Muscle of leg (tissue), 11 donors: ENCODE measurements around the gene BLVRA. TPM values are rescaled to one million over a fixed set of nuclear protein-coding genes. Genes with fewer than 3 reads are reported as not detected.
A peak's percentile ranks its signal among the peaks of the same experiment; 100 is the strongest.
"Not testable (repeated sequence)": the region's sequence is repeated elsewhere in the genome, so short reads cannot be mapped to it uniquely, and the experiment has no call there.

Source experiments
- DNase-seq: peaks from one replicate; pipeline ENCODE4 v3.0.0; 2013
- H3K27ac ChIP-seq: one replicate; pipeline ENCODE4 v1.5.1; 2013; ENCODE audit warnings: mild to moderate bottlenecking, low read length, control low read depth
- H3K27me3 ChIP-seq: one replicate; pipeline ENCODE4 v1.6.1; 2013; ENCODE audit warnings: low read length; ENCODE audit not compliant: control insufficient read depth, insufficient read depth
- H3K36me3 ChIP-seq: one replicate; pipeline ENCODE4 v1.6.1; 2013; ENCODE audit warnings: low read length; ENCODE audit not compliant: control insufficient read depth, insufficient read depth
- H3K4me1 ChIP-seq: one replicate; pipeline ENCODE4 v1.6.1; 2013; ENCODE audit warnings: low read length; ENCODE audit not compliant: control insufficient read depth, insufficient read depth
- H3K4me3 ChIP-seq: one replicate; pipeline ENCODE4 v1.5.1; 2013; ENCODE audit warnings: low read length, control low read depth
- H3K9me3 ChIP-seq: replicated peaks from 2 replicates; pipeline ENCODE4 v1.6.1; 2013; ENCODE audit warnings: low read depth, low read length; ENCODE audit not compliant: control insufficient read depth
- WGBS: methylation state at CpG from one replicate; pipeline ENCODE4 v1.1.5; 2013; ENCODE audit warnings: missing lambda C conversion rate; ENCODE audit not compliant: insufficient coverage; 5-methylcytosine and 5-hydroxymethylcytosine counted together
- polyA plus RNA-seq, 8 donors: library from polyadenylated mRNA; unstranded; fragments of 120-200 nt; gene quantifications; one replicate each; pipeline versions ENCODE4 v1.2.1 to v1.2.3, GENCODE V29; 2013; ENCODE audit warnings: inconsistent platforms in 1 of 8, low replicate concordance in 1 of 8; ENCODE audit not compliant: insufficient read length in 8 of 8, insufficient read depth in 1 of 8
- total RNA-seq: library from RNA; stranded (reverse); fragments of 120-200 nt; gene quantifications from one replicate; pipeline ENCODE4 v1.2.4, GENCODE V29; 2013

Gene BLVRA
- total and polyA plus RNA-seq, 9 donors: 22.9 to 39.5 (median 36.3) TPM

DNA sequence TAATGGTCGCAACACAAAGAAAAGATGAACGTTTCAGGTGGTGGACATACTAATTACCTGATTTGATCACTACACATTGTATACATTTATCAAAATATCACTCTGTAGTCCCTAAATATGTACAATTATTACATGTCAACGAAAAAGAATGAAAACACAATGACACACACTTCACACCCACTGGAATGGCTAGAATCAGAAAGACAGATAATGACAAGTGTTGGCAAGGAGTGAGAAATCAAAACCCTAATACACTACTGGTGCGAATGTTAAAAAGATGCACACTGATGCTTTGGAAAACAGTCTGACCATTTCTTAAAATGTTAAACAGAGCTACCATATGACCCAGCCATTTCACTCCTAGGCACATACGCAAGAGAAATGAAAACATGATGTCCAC lies 31.5 kb upstream of the BLVRA start:
- Histone ChIP-seq H3K36me3 (no peaks in the 10 kb centered on the region), H3K27me3 (no peaks in the 10 kb centered on the region), H3K4me1 (peaks cover 2% of the 10 kb centered on the region), H3K4me3 (no peak overlapping the region), H3K27ac (no peak overlapping the region), H3K9me3 (no peaks in the 10 kb centered on the region)
- no peak for DNase-seq
- 100% methylated on average over 1 of the region's 5 CpGs for WGBS

DNA sequence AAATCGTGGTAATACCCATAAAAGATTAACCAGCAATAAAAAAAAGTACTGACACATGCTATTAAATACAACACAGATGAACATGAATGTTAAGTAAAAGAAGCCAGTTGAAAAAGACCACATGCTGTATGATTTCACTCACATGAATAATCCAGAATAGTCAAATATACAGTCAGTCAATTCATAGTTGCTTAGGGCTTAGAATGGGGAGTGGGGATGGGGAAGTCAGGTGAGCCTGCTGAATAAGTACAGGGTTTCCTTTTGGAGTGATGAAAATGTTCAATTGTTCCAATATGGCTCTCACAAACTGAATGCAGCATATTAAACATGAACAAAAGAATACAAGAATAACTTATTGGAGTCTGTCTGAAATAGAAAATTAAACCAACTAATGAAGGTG lies 31.0 kb upstream of the BLVRA start:
- no peaks in the 10 kb centered on the region for H3K27me3 ChIP-seq
- H3K36me3 ChIP-seq: no peaks in the 10 kb centered on the region
- H3K27ac ChIP-seq: no peak overlapping the region
- peaks cover 2% of the 10 kb centered on the region for H3K4me1 ChIP-seq
- no peak overlapping the region for H3K4me3 ChIP-seq
- H3K9me3 ChIP-seq: no peaks in the 10 kb centered on the region
- WGBS: no CpG with 5 or more reads among the region's 1 CpG
- DNase-seq: no peak

DNA sequence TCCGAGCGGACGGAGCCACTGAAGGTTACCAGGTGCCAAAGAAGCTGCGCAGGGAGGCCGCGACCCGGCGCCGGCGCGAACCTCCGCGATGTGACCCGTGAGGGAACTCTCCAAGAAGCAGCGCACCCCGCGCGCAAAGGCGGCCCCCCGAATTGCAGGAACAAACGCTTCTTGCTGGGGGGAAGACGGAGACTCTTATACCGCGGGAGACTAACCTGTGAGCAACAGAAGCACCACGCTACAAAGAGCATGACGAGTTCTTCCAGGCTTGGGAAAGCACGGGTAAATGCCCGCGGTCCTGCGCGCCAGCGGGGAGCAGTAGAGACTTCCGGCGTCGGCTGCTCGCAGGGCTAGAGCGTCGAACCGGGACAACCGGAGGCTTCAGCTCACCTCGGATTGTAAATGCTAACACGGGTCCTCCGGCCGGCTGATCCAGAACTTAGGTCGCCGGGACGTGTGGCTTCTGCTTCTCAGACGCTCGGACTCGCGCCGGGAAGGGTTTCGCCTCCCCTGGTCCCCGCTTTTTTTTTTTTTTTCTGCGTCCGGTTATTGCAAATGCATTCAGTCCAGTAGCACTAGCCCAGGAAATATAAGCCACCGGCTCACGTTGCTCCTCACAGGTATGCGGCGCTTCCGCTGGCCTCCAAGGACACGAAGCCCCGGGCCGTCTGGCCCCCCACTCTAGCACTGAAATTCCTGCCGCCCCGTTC lies 29.1 kb upstream of the BLVRA start, which contains the start of gene COA1:
Gene COA1, minus strand, starts transcription at position 310 of the 710 bp plus-strand sequence. CDS start 80,909 bp downstream, outside the sequence.
- peaks cover 2% of the 10 kb centered on the region for H3K4me1 ChIP-seq

DNA sequence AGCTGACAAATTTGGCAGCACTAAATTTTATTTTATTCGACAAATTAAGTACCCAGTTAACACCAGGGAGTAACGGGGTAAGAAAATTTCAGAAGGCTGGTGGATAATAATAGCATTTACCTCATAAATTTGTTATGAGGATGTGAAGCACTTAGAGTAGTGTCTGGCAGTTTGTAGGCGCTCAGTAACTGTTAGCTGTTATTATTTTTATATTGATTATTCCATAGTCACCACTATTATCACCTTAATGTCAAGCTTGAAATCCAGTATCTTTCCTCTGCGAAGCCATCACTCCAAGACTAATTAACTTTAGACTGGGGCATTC lies 28.6 kb upstream of the BLVRA start:
- peaks cover 2% of the 10 kb centered on the region for H3K4me1 ChIP-seq
- WGBS: no CpG with 5 or more reads among the region's 4 CpGs
- no peaks in the 10 kb centered on the region for H3K27me3 ChIP-seq
- DNase-seq: no peak
- H3K9me3 ChIP-seq: no peaks in the 10 kb centered on the region
- H3K36me3 ChIP-seq: no peaks in the 10 kb centered on the region
- H3K4me3 ChIP-seq: peak overlapping the region; percentile 72
- H3K27ac ChIP-seq: peak overlapping the region; percentile 83

More for the DNA sequence above, 29.1 kb upstream of the BLVRA start, which contains the start of gene COA1:
- Histone ChIP-seq H3K36me3 (no peaks in the 10 kb centered on the region), H3K9me3 (no peaks in the 10 kb centered on the region), H3K27ac (peak within 1 kb of the TSS; percentile 83), H3K4me3 (peak within 1 kb of the TSS; percentile 72), H3K27me3 (no peaks in the 10 kb centered on the region)
- peak; percentile 95 for DNase-seq
- WGBS: under 1% methylated on average over 61 of the region's 66 CpGs

DNA sequence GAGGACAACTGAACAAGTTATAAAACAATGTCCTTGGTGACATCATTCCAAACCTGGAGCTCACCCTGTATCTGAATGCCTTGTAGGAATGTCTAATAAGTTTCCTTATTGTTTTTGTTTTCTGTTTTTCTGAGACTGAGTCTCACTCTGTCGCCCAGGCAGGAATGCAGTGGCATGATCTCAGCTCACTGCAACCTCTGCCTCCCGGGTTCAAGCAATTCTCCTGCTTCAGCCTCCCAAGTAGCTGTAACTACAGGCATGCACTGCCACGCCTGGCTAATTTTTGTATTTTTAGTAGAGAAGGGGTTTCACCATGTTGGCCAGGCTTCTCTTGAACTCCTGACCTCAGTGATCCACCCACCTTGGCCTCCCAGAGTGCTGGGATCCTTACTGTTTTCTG lies 27.0 kb upstream of the BLVRA start:
- H3K27ac ChIP-seq, H3K4me1 ChIP-seq, H3K36me3 ChIP-seq, H3K27me3 ChIP-seq, H3K9me3 ChIP-seq, DNase-seq, H3K4me3 ChIP-seq: not testable (repeated sequence)
- WGBS: 80% methylated on average over 1 of the region's 3 CpGs

DNA sequence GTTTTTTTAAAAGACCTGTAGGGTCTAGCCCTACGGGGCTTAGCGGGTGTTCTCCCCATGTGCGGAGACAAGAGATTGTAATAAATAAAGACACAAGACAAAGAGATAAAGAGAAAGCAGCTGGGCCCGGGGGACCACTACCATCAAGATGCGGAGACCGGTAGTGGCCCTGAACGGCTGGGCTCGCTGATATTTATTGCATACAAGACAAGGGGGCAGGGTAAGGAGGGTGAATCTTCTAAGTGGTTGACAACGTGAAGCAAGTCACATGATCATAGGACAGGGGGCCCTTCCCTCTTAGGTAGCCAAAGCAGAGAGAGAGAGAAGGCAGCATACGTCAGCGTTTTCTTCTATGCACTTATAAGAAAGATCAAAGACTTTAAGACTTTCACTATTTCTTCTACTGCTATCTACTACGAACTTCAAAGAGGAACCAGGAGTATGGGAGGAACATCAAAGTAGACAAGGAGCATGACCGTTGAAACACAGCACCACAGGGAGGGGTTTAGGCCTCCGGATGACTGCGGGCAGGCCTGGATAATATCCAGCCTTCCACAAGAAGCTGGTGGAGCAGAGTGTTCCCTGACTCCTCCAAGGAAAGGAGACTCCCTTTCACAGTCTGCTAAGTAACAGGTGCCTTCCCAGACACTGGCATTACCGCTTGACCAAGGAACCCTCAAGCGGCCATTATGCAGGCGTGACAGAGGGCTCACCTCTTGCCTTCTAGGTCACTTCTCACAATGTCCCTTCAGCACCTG lies 23.7 kb upstream of the BLVRA start:
- H3K27me3 ChIP-seq, H3K4me1 ChIP-seq, DNase-seq, H3K36me3 ChIP-seq, H3K4me3 ChIP-seq, H3K27ac ChIP-seq, H3K9me3 ChIP-seq: not testable (repeated sequence)
- 60% methylated on average over 7 of the region's 18 CpGs for WGBS

DNA sequence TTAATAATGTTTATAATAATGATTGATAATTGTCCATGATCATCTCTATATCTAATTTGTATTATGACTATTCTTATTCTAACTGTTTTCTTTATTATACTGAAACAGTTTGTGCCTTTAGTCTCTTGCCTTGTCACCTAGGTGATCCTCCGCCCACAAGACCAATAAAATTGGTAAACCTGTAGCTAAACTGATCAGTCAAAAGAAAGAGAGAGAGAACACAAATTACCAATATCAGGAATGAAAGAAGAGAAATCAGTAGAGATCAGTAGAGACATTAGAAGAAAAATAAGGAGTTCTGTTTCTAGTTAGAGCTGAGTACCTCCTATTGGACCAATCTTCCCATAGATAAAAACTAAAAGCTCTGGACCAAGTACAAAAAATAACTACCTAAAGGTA lies 23.1 kb upstream of the BLVRA start:
- WGBS: no CpG with 5 or more reads among the region's 1 CpG
- no peaks in the 10 kb centered on the region for H3K36me3 ChIP-seq
- H3K27ac ChIP-seq: no peak overlapping the region
- H3K4me3 ChIP-seq: no peak overlapping the region
- no peaks in the 10 kb centered on the region for H3K4me1 ChIP-seq
- H3K9me3 ChIP-seq: no peaks in the 10 kb centered on the region
- no peak for DNase-seq
- no peaks in the 10 kb centered on the region for H3K27me3 ChIP-seq

DNA sequence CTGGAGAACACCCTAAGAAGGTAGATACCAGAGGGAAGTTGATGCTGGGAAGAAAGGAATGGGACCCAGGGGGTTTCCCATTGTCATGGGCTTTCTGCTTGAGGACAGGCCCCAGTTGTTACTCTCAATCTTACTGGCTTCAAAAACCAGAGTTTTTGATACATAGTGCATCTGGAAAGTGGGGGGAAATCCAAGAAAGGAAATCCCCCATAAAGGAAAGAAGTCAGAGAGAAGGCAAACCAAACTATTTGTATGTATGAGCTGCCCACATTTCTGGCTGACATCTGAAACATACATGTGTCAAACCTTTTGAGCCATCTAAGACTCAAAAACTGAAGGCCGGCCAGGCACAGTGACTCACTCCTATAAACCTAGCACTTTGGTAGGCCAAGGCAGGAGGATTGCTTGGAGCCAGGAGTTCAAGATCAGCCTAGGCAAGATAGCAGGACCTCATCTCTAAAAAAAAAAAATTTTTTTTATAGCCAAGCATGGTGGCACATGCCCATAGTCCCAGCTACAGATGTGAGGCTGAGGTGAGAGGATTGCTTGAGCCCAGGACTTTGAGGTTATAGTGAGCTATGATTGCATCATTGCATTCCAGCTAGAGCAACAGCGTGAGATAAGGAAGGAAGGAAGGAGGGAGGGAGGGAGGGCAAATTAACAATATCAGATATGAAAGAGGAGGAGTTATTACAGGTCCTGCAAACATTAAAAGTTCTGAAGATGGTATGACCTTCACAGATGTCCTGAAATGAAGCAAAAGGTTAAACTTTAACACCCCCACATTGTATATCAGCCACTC lies 22.5 kb upstream of the BLVRA start:
- no peaks in the 10 kb centered on the region for H3K27me3 ChIP-seq
- no peak overlapping the region for H3K27ac ChIP-seq
- no peaks in the 10 kb centered on the region for H3K9me3 ChIP-seq
- WGBS: 40% methylated on average over 1 of the region's 2 CpGs
- no peaks in the 10 kb centered on the region for H3K4me1 ChIP-seq
- DNase-seq: no peak
- H3K36me3 ChIP-seq: no peaks in the 10 kb centered on the region
- no peak overlapping the region for H3K4me3 ChIP-seq

DNA sequence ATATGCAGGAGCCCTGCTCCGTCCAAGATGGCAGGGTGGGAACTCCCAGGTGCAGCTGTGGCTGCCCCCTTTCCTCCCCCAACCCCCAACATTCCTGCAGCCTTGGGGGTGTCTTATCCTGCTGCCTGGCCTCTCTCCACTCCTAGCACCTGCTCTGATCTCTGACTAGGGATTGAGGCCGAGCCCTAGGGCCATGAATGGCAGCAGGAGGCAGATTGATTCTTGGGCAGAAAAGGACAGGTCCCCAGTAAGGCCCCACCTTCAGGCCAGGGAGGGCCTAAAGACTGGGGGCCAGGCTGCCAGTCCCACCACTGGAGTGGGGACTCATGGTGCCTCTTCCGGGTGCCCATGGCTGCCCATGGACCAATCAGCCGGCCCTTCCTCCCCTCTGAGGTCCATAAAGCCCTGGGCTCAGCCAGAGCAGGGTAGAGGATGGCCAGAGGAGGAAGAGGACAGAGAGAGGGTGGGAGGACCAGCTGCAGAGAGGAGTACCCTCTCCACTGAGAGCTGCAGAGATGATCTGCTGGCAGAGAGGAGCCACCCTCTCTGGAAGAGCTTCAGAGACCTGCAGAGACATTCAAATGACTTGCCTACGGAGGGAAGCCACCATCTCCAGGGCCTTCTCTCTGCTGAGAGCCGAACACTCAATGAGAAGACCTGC lies 20.9 kb upstream of the BLVRA start:
- Histone ChIP-seq H3K27ac (no peak overlapping the region), H3K36me3 (no peaks in the 10 kb centered on the region), H3K4me3 (no peak overlapping the region), H3K4me1 (no peaks in the 10 kb centered on the region), H3K27me3 (no peaks in the 10 kb centered on the region), H3K9me3 (no peaks in the 10 kb centered on the region)
- DNase-seq: no peak
- 66% methylated on average over 5 of the region's 6 CpGs for WGBS

DNA sequence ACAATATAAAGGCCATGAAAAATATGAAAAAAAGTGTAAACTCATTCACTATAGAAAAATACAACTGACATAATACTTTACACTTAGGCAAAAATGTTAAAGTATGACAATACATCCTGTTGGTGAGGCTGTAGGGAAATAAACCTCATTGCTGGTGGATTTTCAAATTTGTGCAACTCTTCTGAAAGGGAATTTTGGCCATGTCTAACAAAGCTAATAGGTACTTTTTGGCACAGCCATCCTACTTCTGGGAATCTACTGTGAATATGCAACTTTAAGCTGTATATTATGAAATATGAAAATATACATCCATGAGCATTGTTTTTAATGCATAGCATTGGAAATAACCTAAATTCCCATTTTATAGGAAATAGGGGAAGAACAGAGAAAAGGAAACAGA lies 15.8 kb upstream of the BLVRA start:
- no peaks in the 10 kb centered on the region for H3K9me3 ChIP-seq
- H3K27ac ChIP-seq: no peak overlapping the region
- no peak for DNase-seq

More for the DNA sequence above, 15.8 kb upstream of the BLVRA start:
- Histone ChIP-seq H3K4me3 (no peak overlapping the region), H3K36me3 (no peaks in the 10 kb centered on the region), H3K27me3 (no peaks in the 10 kb centered on the region), H3K4me1 (no peaks in the 10 kb centered on the region)
